CD4-positive, alpha-beta memory T cell (primary cell): ENCODE data around the gene RTP2. TPM values are rescaled to one million over a fixed set of nuclear protein-coding genes. Genes with fewer than 3 reads are reported as not detected.

Experiments used
- CTCF ChIA-PET: fragments of 350-600 bp; sonication (Branson Sonifier 250); formaldehyde crosslinking; loops from one replicate; lab custom pipeline; 2021; ENCODE audit warnings: inconsistent platforms; ENCODE audit not compliant: partially characterized antibody; lab: Charles Lee
- POLR2A ChIA-PET: fragments of 350-600 bp; sonication (Branson Sonifier 250); formaldehyde crosslinking; loops from one replicate; lab custom pipeline; 2021; ENCODE audit not compliant: partially characterized antibody; lab: Charles Lee
- DNase-seq, 5 donors: peaks; one replicate each; pipeline versions ENCODE4 v3.0.0 to v3.0.0-alpha.2; 2020 to 2022; ENCODE audit warnings: mixed read lengths in 1 of 5
- H3K27ac ChIP-seq: one replicate; pipeline ENCODE4 v1.7.0; 2013; ENCODE audit warnings: low read depth, low read length
- H3K27me3 ChIP-seq: 2 replicates; pipeline ENCODE4 v1.7.0; 2013; ENCODE audit warnings: mild to moderate bottlenecking, low read length, moderate library complexity; ENCODE audit not compliant: insufficient read depth
- H3K36me3 ChIP-seq: 2 replicates; pipeline ENCODE4 v1.7.0; 2013; ENCODE audit warnings: mild to moderate bottlenecking, low read length, moderate library complexity; ENCODE audit not compliant: insufficient read depth
- H3K4me1 ChIP-seq: 2 replicates; pipeline ENCODE4 v1.7.0; 2013; ENCODE audit warnings: mild to moderate bottlenecking, low read length, moderate library complexity; ENCODE audit not compliant: insufficient read depth
- H3K4me3 ChIP-seq, 2 donors: one replicate each; pipeline ENCODE4 v1.7.0; 2013; ENCODE audit warnings: low read length in 2 of 2, mild to moderate bottlenecking in 1 of 2
- H3K9me3 ChIP-seq, 2 donors: one replicate each; pipeline ENCODE4 v1.7.0; 2013; ENCODE audit warnings: low read length in 2 of 2, control low read depth in 1 of 2; ENCODE audit not compliant: control insufficient read depth in 1 of 2
- H3K27ac Mint-ChIP-seq, 7 donors: one replicate each; pipeline ENCODE4 v1.8.0; 2020 to 2021; ENCODE audit warnings: mixed read lengths in 7 of 7, mild to moderate bottlenecking in 6 of 7, inconsistent platforms in 3 of 7, moderate library complexity in 3 of 7
- H3K27me3 Mint-ChIP-seq, 2 donors: one replicate each; pipeline ENCODE4 v1.8.0; 2020 to 2021; ENCODE audit warnings: mixed read lengths in 2 of 2
- H3K36me3 Mint-ChIP-seq, 2 donors: one replicate each; pipeline ENCODE4 v1.8.0; 2020 to 2021; ENCODE audit warnings: mixed read lengths in 2 of 2, inconsistent platforms in 1 of 2, mild to moderate bottlenecking in 1 of 2
- H3K4me1 Mint-ChIP-seq, 4 donors: one replicate each; pipeline ENCODE4 v1.8.0; 2020 to 2021; ENCODE audit warnings: mixed read lengths in 4 of 4, mild to moderate bottlenecking in 1 of 4
- H3K4me3 Mint-ChIP-seq, 8 donors: one replicate each; pipeline ENCODE4 v1.8.0; 2020 to 2021; ENCODE audit warnings: mixed read lengths in 8 of 8, mild to moderate bottlenecking in 7 of 8, moderate library complexity in 6 of 8, inconsistent platforms in 3 of 8
- H3K9me3 Mint-ChIP-seq, 8 donors: one replicate each; pipeline ENCODE4 v1.8.0; 2020 to 2021; ENCODE audit warnings: mixed read lengths in 8 of 8, mild to moderate bottlenecking in 5 of 8, inconsistent platforms in 3 of 8, moderate library complexity in 1 of 8
- intact Hi-C: fragments of 100-400 bp; cut with micrococcal nuclease; formaldehyde crosslinking; loops from one replicate; pipeline ENCODE4 v1.15.1; 2023
- polyA plus RNA-seq, 2 donors: library from polyadenylated mRNA; unstranded; fragments of 300-500 nt; fragmentation: Illumina TruSeq; gene quantifications; one replicate each; pipeline ENCODE4 v1.2.3, GENCODE V29; 2021
- total RNA-seq, 2 experiments: library from RNA; stranded (reverse); gene quantifications; one replicate each; pipeline ENCODE4 v1.2.3, GENCODE V29; 2021

The RTP2 gene, protein sequence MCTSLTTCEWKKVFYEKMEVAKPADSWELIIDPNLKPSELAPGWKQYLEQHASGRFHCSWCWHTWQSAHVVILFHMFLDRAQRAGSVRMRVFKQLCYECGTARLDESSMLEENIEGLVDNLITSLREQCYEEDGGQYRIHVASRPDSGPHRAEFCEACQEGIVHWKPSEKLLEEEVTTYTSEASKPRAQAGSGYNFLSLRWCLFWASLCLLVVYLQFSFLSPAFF
- total RNA-seq (not detected), polyA plus RNA-seq (not detected)

DNA sequence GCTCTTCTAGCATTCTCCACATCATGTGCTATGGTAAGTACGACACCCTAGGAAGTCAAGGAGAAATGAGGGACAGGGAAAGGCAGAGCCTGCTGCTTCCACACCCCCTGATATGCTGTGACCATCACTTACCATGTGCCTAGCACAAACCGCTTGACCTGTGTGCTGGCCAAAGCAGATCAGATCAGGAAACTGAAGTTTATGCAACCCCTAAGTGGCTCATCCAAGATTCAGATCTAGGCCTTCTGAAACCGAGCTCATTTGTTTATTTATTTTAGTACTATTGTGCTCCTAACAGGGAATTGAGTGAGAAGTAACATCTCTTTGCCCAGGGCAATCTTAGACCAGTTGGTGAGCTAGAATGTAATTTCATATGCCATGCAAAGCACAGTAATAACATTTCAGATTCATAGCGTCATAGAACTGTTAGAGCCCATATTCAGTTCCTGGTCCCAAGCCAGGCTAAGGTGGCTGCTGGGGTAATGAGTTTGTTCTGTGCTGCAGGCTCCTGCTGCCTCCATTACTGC is at the start of gene RTP2:
Gene RTP2 (minus strand): TSS at position 51 of the 527 bp plus-strand sequence. CDS start 429 bp downstream, outside the sequence.
- Mint-ChIP-seq H3K27ac (no peak within 1 kb of the TSS), H3K9me3 (no peaks in the 10 kb centered on the region), H3K4me1 (no peaks in the 10 kb centered on the region), H3K27me3 (peaks cover 0 to under 1% of the 10 kb centered on the region in 2 donors), H3K4me3 (no peak within 1 kb of the TSS), H3K36me3 (no peaks in the 10 kb centered on the region)
- no peaks in the 10 kb centered on the region for H3K4me1 ChIP-seq
- ChIA-PET POLR2A (no interaction called here), CTCF (interaction anchor here (0.8 to 8.4 kb wide), 5 partner anchors 11 to 384 kb away, joined by 3 to 50 read pairs (median 6); no protein-coding TSS in a partner anchor)
- no peaks in the 10 kb centered on the region for H3K36me3 ChIP-seq
- DNase-seq, result no peak
- no peaks in the 10 kb centered on the region for H3K9me3 ChIP-seq
- no peak within 1 kb of the TSS for H3K27ac ChIP-seq
- intact Hi-C loops, result no loop called here
- no peaks in the 10 kb centered on the region for H3K27me3 ChIP-seq
- H3K4me3 ChIP-seq, result no peak within 1 kb of the TSS

DNA sequence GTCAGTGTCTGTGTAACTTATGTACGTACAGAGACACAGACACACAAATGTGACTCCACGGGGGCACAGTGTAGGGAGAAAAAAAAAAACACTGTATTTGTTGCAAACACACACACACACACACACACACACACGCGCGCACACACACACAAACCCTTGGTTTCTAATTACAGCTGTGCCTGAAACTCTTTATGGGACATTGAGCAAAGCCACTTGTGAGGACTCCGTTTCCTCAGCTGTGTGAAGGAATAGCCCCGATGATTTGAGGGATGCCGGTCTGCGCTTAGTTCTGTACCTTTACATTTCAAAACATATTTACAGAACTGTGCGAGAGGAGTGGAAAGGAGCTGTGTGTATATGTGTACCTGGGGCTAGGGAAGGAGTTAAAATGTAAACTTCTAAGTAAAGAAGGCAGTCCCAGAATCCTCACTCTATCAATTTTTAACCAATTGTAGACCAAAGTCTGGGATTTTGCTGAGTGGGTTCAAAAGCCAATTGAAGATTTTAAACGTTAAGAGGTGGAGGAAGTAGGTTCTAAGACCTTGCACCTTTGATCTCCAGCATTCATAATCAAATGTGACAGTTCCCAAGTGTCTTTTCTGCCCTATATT is 48.3 kb upstream of the RTP2 start:
- ChIA-PET POLR2A (no interaction called here), CTCF (interaction anchor here (1.0 to 8.9 kb wide), 9 partner anchors 9 to 1204 kb away, joined by 3 to 132 read pairs (median 4); no protein-coding TSS in a partner anchor)
- no peak overlapping the region for H3K27ac ChIP-seq
- peak overlapping the region in 4 of 8 donors; percentile 8 to 51 (median 18) for H3K4me3 Mint-ChIP-seq
- H3K9me3 Mint-ChIP-seq, result no peaks in the 10 kb centered on the region
- H3K4me1 Mint-ChIP-seq, result peaks cover 20 to 46% (median 40%) of the 10 kb centered on the region in 4 donors
- intact Hi-C loops, result no loop called here
- no peaks in the 10 kb centered on the region for H3K27me3 ChIP-seq
- H3K27ac Mint-ChIP-seq, result peak overlapping the region in 2 of 7 donors; percentile 16 to 57
- H3K4me1 ChIP-seq, result peaks cover 37% of the 10 kb centered on the region
- H3K9me3 ChIP-seq, result no peaks in the 10 kb centered on the region
- DNase-seq, result no peak
- no peak overlapping the region for H3K4me3 ChIP-seq
- H3K36me3 Mint-ChIP-seq, result peaks cover 0 to 2% of the 10 kb centered on the region in 2 donors
- H3K27me3 Mint-ChIP-seq, result no peaks in the 10 kb centered on the region
- H3K36me3 ChIP-seq, result no peaks in the 10 kb centered on the region

DNA sequence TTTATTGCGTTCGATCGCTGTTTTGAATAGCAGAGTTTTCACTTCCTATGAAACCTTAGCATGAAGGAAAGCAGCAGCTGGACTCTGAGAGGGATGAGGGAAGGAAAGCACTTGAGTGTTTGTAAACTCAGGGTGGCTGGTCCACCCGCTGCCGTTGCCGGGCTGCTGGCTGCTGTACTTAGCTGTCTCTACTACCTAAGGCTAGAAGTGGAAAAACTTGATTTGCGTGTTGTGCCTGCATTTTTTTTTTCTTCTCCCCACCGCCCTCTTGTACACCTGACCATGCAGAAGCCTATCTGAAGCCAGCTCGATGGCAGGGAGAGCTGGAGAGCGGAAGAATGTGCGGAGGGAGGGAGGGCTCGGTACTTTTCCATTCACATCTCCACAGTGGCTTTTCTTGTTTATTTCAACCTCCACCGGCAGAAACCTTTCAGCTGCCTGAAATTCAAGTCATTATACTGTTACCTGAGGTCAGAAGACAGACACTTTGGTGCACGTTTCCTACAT is 47.7 kb upstream of the RTP2 start:
- H3K27me3 Mint-ChIP-seq, result no peaks in the 10 kb centered on the region
- no peaks in the 10 kb centered on the region for H3K9me3 Mint-ChIP-seq
- intact Hi-C loops, result no loop called here
- Histone ChIP-seq H3K27ac (no peak overlapping the region), H3K4me1 (peaks cover 37% of the 10 kb centered on the region), H3K4me3 (no peak overlapping the region), H3K27me3 (no peaks in the 10 kb centered on the region), H3K9me3 (no peaks in the 10 kb centered on the region), H3K36me3 (no peaks in the 10 kb centered on the region)
- H3K27ac Mint-ChIP-seq, result peak overlapping the region in 3 of 7 donors; percentile 18 to 57 (median 51)
- ChIA-PET CTCF (interaction anchor here (1.0 to 8.9 kb wide), 12 partner anchors 10 to 1205 kb away, joined by 3 to 132 read pairs (median 4); no protein-coding TSS in a partner anchor), POLR2A (no interaction called here)
- H3K4me1 Mint-ChIP-seq, result peaks cover 20 to 49% (median 42%) of the 10 kb centered on the region in 4 donors
- H3K36me3 Mint-ChIP-seq, result peaks cover 0 to 7% of the 10 kb centered on the region in 2 donors
- DNase-seq, result no peak
- peak overlapping the region in 4 of 8 donors; percentile 11 to 52 (median 26) for H3K4me3 Mint-ChIP-seq

DNA sequence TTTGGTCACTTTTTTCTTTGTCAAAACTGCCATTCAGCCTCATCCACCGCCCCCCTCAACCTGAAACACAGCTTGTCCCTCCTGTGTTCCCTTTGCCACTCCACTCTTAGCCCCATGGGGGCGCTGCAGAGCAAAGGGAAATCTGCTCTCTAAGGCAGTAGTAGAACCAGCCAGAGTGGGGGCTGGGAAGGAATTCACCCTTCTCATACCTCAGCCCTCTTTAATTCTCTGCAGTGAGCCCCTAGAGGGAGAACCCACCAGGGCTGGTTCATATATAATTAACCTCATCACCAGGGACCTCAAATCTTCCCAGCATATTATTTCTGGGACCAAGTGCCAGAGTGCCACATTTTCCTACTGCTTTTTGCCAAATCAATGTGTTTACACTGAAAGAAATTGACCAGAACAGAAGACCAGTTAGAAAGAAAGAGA is 45.7 kb upstream of the RTP2 start:
- H3K4me1 Mint-ChIP-seq, result peaks cover 20 to 56% (median 42%) of the 10 kb centered on the region in 4 donors
- no peaks in the 10 kb centered on the region for H3K36me3 ChIP-seq
- H3K4me1 ChIP-seq, result peaks cover 37% of the 10 kb centered on the region
- CTCF ChIA-PET, result interaction anchor here (0.6 to 8.9 kb wide), 27 partner anchors 9 to 1391 kb away, joined by 3 to 132 read pairs (median 4); no protein-coding TSS in a partner anchor
- H3K36me3 Mint-ChIP-seq, result peaks cover 0 to 18% of the 10 kb centered on the region in 2 donors
- H3K27ac Mint-ChIP-seq, result peak overlapping the region; percentile 82 to 99 (median 99)
- peak; percentile 78 to 86 (median 80) for DNase-seq
- no peak overlapping the region for H3K4me3 ChIP-seq
- H3K27ac ChIP-seq, result no peak overlapping the region
- H3K9me3 Mint-ChIP-seq, result no peaks in the 10 kb centered on the region
- POLR2A ChIA-PET, result interaction anchor here (1.1 to 2.3 kb wide), 2 partner anchors 29 to 406 kb away, joined by 3 to 9 read pairs; partner anchors contain the start of gene LPP
- no peaks in the 10 kb centered on the region for H3K9me3 ChIP-seq
- H3K4me3 Mint-ChIP-seq, result peak overlapping the region in 7 of 8 donors; percentile 27 to 80 (median 49)
- H3K27me3 ChIP-seq, result no peaks in the 10 kb centered on the region
- no peaks in the 10 kb centered on the region for H3K27me3 Mint-ChIP-seq
- intact Hi-C loops, result loop anchor here (1.0 to 10.0 kb wide), 5 partner anchors 209 to 737 kb away; no protein-coding TSS in a partner anchor

DNA sequence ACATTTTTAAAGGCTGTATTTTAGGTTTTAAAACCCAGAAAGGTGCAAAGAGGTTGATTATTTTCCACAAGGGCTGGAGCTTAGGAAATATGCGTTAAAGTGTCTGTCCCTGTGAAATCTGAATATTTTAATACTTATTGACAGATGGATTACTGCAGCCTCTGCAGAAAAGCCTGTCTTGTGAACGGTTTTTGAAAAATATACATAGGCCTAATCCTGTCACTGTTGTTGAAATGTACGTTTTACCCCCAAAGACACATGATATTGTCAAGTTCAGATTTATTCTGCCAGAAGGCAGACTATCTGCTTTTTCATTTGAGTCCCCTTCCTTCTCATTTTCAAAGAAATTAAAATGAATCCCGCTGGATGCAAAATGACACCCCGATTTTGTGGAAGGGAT is 45.1 kb upstream of the RTP2 start:
- Histone ChIP-seq H3K27ac (peak overlapping the region; percentile 14), H3K27me3 (no peaks in the 10 kb centered on the region), H3K36me3 (no peaks in the 10 kb centered on the region), H3K4me3 (no peak overlapping the region), H3K9me3 (no peaks in the 10 kb centered on the region), H3K4me1 (peaks cover 39% of the 10 kb centered on the region)
- DNase-seq, result no peak
- Mint-ChIP-seq H3K27me3 (no peaks in the 10 kb centered on the region), H3K4me3 (peak overlapping the region in 4 of 8 donors; percentile 20 to 80 (median 37)), H3K4me1 (peaks cover 20 to 62% (median 44%) of the 10 kb centered on the region in 4 donors), H3K36me3 (peaks cover 0 to 18% of the 10 kb centered on the region in 2 donors), H3K9me3 (no peaks in the 10 kb centered on the region), H3K27ac (peak overlapping the region; percentile 92 to 99 (median 99))
- intact Hi-C loops, result loop anchor here (5.0 to 10.0 kb wide), 3 partner anchors 210 to 737 kb away; no protein-coding TSS in a partner anchor
- ChIA-PET POLR2A (interaction anchor here (2.3 kb wide), 1 partner anchor 406 kb away, joined by 9 read pairs; the partner anchor contains the start of gene LPP), CTCF (interaction anchor here (0.6 to 8.9 kb wide), 31 partner anchors 8 to 1392 kb away, joined by 3 to 132 read pairs (median 4); no protein-coding TSS in a partner anchor)

DNA sequence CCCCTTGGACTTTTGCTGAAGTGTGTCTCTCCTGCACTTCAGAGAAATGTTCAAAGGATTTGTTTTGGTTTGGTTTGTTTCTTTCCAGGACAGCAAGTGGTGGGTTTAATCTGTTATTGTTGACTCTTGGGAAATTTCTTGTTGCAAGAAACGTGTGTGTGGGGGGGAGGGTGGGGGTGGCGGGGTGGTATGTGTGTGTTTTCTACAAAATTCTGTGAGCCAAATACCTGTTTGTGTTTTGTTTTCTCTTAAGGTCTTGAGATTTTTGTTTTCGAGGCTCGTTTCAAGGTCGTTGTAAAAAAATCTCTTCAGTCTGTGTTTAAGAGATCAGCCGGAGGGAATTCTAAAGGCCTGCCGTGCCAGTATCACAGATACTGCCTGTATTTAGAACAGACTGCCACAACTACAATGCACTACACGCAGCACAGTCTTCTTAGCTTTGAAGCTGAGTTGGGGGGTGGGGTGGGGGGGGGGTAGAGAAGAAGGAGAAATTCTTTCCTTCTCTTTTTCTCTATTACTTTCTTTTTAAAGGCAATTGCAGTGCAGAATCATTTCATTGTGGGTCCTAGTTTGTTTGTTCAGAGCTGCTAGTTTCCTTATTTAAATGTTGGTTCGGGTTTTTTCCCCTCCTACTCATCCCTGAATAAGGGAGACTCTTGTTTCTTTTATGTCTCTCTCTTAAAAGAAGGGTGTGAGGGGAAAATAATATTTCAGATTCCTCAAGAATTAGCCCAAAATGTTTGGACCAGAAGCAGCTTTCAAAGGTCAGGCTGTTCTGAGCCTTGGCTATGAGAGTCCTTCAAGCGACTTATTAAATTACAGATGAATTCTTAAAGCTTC is 44.3 kb upstream of the RTP2 start:
- H3K27ac Mint-ChIP-seq, result peak overlapping the region; percentile 99

More for the DNA sequence above, 44.3 kb upstream of the RTP2 start:
- Histone ChIP-seq H3K4me3 (peak overlapping the region; percentile 50 to 71), H3K27me3 (no peaks in the 10 kb centered on the region), H3K36me3 (no peaks in the 10 kb centered on the region), H3K4me1 (peaks cover 48% of the 10 kb centered on the region), H3K27ac (peak overlapping the region; percentile 82), H3K9me3 (no peaks in the 10 kb centered on the region)
- Mint-ChIP-seq H3K4me3 (peak overlapping the region; percentile 95 to 99 (median 96)), H3K9me3 (no peaks in the 10 kb centered on the region), H3K27me3 (no peaks in the 10 kb centered on the region), H3K4me1 (peaks cover 24 to 70% (median 51%) of the 10 kb centered on the region in 4 donors), H3K36me3 (peaks cover 0 to 20% of the 10 kb centered on the region in 2 donors)
- ChIA-PET CTCF (interaction anchor here (0.9 to 8.9 kb wide), 36 partner anchors 7 to 1398 kb away, joined by 3 to 132 read pairs (median 4); no protein-coding TSS in a partner anchor), POLR2A (interaction anchor here (0.8 to 4.5 kb wide), 11 partner anchors 31 to 1397 kb away, joined by 3 to 29 read pairs (median 9); partner anchors contain the start of gene LPP)
- peak in 1 of 5 donors; percentile 11 for DNase-seq
- intact Hi-C loops, result loop anchor here (5.0 to 10.0 kb wide), 3 partner anchors 211 to 738 kb away; no protein-coding TSS in a partner anchor
